Psoas muscle (tissue), 8 donors: ENCODE results near the gene SPRN. TPM values are rescaled to one million over a fixed set of nuclear protein-coding genes. Genes with fewer than 3 reads are reported as not detected.
"Not testable (repeated sequence)": the region's sequence is repeated elsewhere in the genome, so short reads cannot be mapped to it uniquely, and the experiment has no call there.

Experiments used
- ATAC-seq, 4 donors: fragments of 200-7000 bp; cut with Tn5 transposase; one replicate each; pipeline ENCODE4 v1.9.1; 2020; ENCODE audit warnings: moderate library complexity in 3 of 4, mild to moderate bottlenecking in 2 of 4
- DNase-seq, 2 donors: peaks; one replicate each; pipeline ENCODE4 v3.0.0-alpha.2; 2020
- H3K27ac ChIP-seq: fragments of 200-600 bp; one replicate; pipeline ENCODE4 v1.8.0; 2022
- H3K27me3 ChIP-seq, 3 donors: fragments of 200-600 bp in 1 of 3; one replicate each; pipeline versions ENCODE4 v1.6.1 to v1.8.0; 2013 to 2022; ENCODE audit warnings: low read length in 2 of 3, mild to moderate bottlenecking in 2 of 3, moderate library complexity in 1 of 3; ENCODE audit not compliant: insufficient read depth in 3 of 3
- H3K36me3 ChIP-seq, 2 donors: fragments of 200-600 bp in 1 of 2; one replicate each; pipeline versions ENCODE4 v1.6.1 to v1.8.0; 2013 to 2022; ENCODE audit warnings: low read depth in 1 of 2, mild to moderate bottlenecking in 1 of 2, moderate library complexity in 1 of 2; ENCODE audit not compliant: insufficient read depth in 1 of 2
- H3K4me1 ChIP-seq: fragments of 200-600 bp; one replicate; pipeline ENCODE4 v1.8.0; 2022
- H3K4me3 ChIP-seq: fragments of 200-600 bp; one replicate; pipeline ENCODE4 v1.8.0; 2022; ENCODE audit warnings: mild to moderate bottlenecking
- H3K9me3 ChIP-seq: fragments of 200-600 bp; one replicate; pipeline ENCODE4 v1.8.0; 2022
- CTCF ChIP-seq: fragments of 200-600 bp; IDR thresholded peaks from one replicate; pipeline ENCODE4 v1.8.0; 2022; ENCODE audit warnings: antibody characterized with exemption
- WGBS, 3 donors: extraction: QIAGEN DNeasy Blood & Tissue Kit; methylation state at CpG; one replicate each; pipeline versions ENCODE4 v1.1.6 to v1.1.7; 2013; 5-methylcytosine and 5-hydroxymethylcytosine counted together
- intact Hi-C, 2 donors: fragments of 100-400 bp; cut with DNase I; formaldehyde crosslinking; loops; one replicate each; pipeline versions ENCODE4 v1.11.0 to v1.14.2; 2022
- polyA plus RNA-seq, 3 donors: library from polyadenylated mRNA; stranded (reverse); fragments of 200-250 nt; gene quantifications; one replicate each; pipeline ENCODE4 v1.2.3, GENCODE V29; 2013
- total RNA-seq, 4 donors: library from RNA; stranded (reverse); fragmentation: NEBNext Ultra II Directional in 2 of 4; extraction: Animal tissue kit (Norgen Biotek cat#: 25700) in 2 of 4; gene quantifications; one replicate each; pipeline versions ENCODE4 v1.2.1 to v1.2.4, GENCODE V29; 2021 to 2023
- donor health status: healthy with polysubstance abuse.
- donor health status: DM: no; HTN: no; CAD: no; lungs with moderate emphysema.
- donor health status: Bipolar disorder and iron deficiency.
- donor health status: healthy.
- donor health status: DM: yes; HTN: yes; CAD: no.
- donor health status: DM: no; HTN: no; CAD: no.
- donor health status: DM: no; HTN: no; CAD: no.
- donor health status: DM: yes; HTN: yes; CAD: no.

Gene SPRN
- total and polyA plus RNA-seq, 7 donors: 0.08 to 0.22 (median 0.12) TPM; not detected in 4

GRCh38 chr10:133444342-133445267 lies 20.2 kb upstream of the SPRN start:
- WGBS, 3 donors: 88 to 91% (median 88%) methylated on average over 12 of the region's 12 CpGs
- no peaks in the 10 kb centered on the region for H3K36me3 ChIP-seq
- peaks cover 0 to 3% (median 0%) of the 10 kb centered on the region in 3 donors for H3K27me3 ChIP-seq
- H3K4me3 ChIP-seq: no peak overlapping the region
- no peak overlapping the region for H3K27ac ChIP-seq
- no peaks in the 10 kb centered on the region for H3K4me1 ChIP-seq
- intact Hi-C loops: no loop called here
- no peak for TF ChIP-seq CTCF
- peak in 1 of 2 donors; percentile 42 for DNase-seq
- H3K9me3 ChIP-seq: peaks cover 32% of the 10 kb centered on the region
- ATAC-seq: peak in 1 of 4 donors; percentile 12

DNA sequence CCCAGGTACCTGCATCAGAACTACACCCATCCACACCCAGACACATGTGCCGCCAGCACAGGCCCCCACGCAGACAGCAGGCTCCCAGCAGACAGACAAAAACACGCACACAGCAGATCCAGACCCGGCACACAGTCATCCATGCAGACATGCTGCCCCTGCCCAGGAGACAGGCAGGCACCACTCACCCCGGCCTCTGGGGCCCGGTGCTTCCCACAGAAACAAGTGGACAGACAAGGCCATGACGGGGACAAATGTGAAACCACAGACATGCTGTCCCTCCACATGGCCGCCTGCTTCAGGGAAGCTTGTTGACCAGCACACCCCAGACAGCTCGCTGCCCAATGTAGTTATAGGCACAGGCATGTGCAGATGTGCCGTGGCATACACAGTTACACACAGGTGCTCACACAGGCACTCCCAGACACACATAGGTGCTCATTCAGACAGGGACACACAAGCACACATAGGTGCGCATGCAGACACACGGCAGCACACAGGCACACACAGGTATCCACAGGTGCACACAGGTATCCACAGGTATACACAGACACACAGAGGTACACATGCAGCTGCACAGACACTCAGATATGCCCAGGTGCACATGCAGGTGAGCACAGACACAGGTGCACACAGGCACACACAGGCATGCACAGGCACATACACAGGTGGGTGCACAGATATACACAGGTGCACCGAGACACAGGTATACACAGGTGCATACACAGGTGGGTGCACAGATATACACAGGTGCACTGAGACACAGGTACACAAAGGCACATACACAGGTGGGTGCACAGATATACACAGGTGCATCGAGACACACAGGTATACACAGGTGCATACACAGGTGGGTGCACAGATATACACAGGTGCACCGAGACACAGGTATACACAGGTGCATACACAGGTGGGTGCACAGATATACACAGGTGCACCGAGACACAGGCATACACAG lies 18.8 kb upstream of the SPRN start:
- no peak overlapping the region for H3K27ac ChIP-seq
- ATAC-seq (no peak), DNase-seq (no peak)
- no peak overlapping the region for H3K4me3 ChIP-seq
- no peak for TF ChIP-seq CTCF
- 88 to 91% (median 90%) methylated on average over 16 of the region's 16 CpGs for WGBS, 3 donors
- intact Hi-C loops: no loop called here
- H3K4me1 ChIP-seq: no peaks in the 10 kb centered on the region
- no peaks in the 10 kb centered on the region for H3K36me3 ChIP-seq
- H3K27me3 ChIP-seq: peaks cover 0 to 3% (median 0%) of the 10 kb centered on the region in 3 donors
- peaks cover 20% of the 10 kb centered on the region for H3K9me3 ChIP-seq

GRCh38 chr10:133442191-133442966 lies 18.0 kb upstream of the SPRN start:
- no peak for TF ChIP-seq CTCF
- Histone ChIP-seq H3K27me3 (peaks cover 0 to 3% (median 0%) of the 10 kb centered on the region in 3 donors), H3K27ac (no peak overlapping the region), H3K9me3 (peaks cover 11% of the 10 kb centered on the region), H3K4me3 (no peak overlapping the region), H3K4me1 (no peaks in the 10 kb centered on the region), H3K36me3 (no peaks in the 10 kb centered on the region)
- WGBS, 3 donors: 84 to 87% (median 85%) methylated on average over 23 of the region's 23 CpGs
- ATAC-seq (no peak), DNase-seq (peak in 1 of 2 donors; percentile 11)
- intact Hi-C loops: no loop called here

DNA sequence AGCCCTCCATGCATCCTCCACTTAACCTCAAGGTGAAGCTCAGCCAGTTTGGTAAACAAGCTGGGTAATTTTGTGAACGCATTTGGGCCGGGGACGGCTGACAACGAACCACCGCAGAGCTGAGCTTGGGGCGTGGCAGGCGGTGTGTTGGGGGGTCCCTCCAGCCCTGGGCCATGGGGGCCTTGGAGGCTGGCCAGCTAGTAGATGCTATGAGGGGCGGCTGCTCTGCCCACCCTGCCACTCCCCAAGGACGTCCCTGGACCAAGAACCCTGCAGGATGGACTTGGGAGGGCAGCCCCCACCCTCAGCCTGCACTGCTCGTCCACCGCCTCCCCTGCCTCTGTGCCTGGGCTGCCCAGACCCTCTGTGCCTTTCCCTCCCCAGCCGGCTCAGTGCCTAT lies 17.4 kb upstream of the SPRN start:
- Histone ChIP-seq H3K4me1 (no peaks in the 10 kb centered on the region), H3K27me3 (peaks cover 0 to 3% (median 0%) of the 10 kb centered on the region in 3 donors), H3K4me3 (no peak overlapping the region), H3K36me3 (no peaks in the 10 kb centered on the region), H3K9me3 (peaks cover 5% of the 10 kb centered on the region), H3K27ac (no peak overlapping the region)
- WGBS, 3 donors: 79 to 87% (median 83%) methylated on average over 12 of the region's 12 CpGs
- intact Hi-C loops: no loop called here
- no peak for TF ChIP-seq CTCF
- DNase-seq (no peak), ATAC-seq (no peak)

- H3K36me3 ChIP-seq, H3K4me3 ChIP-seq, intact Hi-C loops, H3K27me3 ChIP-seq, H3K9me3 ChIP-seq, H3K4me1 ChIP-seq, DNase-seq, H3K27ac ChIP-seq, ATAC-seq: not testable (repeated sequence)
- 92 to 96% (median 93%) methylated on average over 8 to 13 of the region's 21 CpGs for WGBS, 3 donors
Observed at GRCh38 chr10:133441356-133441755, 16.9 kb upstream of the SPRN start.
